Kasumi-1 (cell line): ENCODE results near the gene PLEKHA8.

ENCODE experiments used
- DNase-seq, 2 experiments: peaks; one replicate each; lab custom pipeline; 2025; lab: John Stamatoyannopoulos, UW

PLEKHA8 gene

DNA sequence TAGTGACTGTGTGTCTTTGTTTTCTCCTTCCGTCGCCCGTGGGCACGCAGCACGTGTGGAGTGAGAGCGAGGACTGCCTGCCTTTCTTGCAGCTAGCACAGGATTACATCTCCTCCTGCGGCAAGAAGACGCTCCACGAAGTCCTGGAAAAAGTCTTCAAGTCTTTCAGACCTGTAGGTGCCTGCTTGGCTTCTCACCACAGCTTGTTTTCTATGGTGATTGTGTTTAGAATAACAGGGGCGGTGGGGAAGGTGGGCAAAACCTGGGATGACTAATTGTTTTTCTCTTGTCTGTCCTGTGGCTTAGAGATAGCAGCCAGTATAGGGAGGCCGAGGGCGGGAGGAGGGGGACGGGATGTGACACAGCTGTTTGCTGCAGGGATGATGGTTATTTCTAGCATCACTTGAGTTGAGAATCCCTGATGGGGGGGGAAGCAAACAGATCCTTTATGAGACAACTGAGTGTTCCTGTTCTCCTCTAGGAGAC lies 118.0 kb downstream of the PLEKHA8 start:
- DNase-seq, result no peak

DNA sequence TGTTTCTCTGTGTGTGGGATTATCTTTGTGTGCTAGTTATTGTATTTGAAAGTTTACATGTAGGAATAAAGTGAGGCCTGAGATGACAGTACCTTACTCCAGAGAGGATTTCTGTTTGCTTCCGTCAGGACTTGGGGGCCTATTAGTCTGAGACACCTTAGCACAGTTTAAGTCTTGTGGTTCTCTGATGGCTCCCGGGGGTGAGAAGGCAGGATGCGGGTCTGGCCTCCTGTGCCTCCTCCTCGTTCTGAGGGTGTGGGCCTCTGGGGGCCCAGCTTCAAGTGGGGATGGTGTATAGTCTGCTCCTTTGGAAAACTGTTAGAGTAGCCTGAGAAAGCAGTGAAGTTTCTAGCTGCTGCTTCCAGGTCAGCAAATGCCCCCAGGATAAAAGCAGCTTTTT lies 119.0 kb downstream of the PLEKHA8 start:
- no peak for DNase-seq

DNA sequence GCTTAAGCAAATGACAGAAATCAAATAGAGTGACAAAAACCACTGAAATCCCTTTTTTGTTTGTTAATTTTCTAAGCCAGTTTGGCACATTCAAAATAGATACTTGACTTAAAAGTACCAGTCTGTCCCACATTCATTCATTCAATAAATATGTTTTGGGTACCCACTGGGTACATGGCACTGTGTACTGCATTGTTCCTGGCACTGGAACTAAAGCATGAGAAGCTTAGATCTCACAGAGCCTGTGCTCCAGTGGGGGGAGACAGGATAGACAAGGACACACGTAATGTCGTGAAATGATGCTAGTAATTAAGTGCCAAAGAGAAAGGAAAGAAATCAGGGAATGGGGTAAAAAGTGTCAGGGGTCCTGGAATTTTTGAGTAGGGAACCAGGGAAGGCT lies 119.6 kb downstream of the PLEKHA8 start:
- DNase-seq, result no peak

DNA sequence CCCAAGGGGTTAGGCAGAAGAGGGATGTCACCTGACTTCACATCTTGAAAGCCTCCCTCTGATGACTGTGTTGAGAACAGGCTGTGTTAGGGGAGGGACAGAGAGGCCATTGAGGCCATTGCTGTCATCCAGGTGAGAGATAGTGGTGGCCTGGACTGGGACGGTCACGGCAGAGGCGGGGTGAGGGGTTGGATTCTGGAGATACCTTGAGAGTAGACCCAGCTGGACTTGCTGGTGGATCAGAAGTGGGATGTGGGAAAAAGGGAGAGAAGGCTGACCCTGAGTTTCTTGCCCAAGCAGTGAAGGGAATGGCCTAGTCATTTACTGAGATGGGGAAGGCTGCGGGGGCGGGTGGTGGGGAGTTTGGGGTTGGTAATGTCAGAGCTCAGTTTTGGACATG lies 120.2 kb downstream of the PLEKHA8 start:
- no peak for DNase-seq

DNA sequence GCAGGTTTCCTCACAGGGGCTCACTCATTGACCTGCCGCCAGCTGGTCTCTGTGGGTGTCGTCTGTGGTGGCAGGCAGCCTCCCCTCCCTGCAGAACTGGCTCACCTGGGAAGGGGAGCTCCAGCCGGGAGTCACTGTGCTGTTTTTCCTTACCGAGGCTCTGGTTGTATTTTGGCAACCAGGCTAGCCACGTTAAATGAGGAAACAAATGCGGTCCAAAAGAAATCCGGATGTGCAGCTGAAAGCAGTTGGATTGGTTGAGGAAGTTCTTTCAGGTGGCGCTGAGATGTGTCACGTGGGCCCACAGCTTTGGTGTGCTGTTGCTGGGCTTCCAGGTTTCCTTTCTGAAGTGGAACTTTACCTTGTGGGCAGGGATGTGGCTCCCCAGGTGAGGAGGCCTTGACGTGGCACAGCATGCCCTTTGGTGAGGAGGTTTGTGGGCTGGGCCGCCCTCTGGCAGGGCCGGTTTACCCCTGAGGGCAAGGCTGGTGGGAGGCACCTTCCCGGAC lies 120.8 kb downstream of the PLEKHA8 start:
- DNase-seq, result no peak

DNA sequence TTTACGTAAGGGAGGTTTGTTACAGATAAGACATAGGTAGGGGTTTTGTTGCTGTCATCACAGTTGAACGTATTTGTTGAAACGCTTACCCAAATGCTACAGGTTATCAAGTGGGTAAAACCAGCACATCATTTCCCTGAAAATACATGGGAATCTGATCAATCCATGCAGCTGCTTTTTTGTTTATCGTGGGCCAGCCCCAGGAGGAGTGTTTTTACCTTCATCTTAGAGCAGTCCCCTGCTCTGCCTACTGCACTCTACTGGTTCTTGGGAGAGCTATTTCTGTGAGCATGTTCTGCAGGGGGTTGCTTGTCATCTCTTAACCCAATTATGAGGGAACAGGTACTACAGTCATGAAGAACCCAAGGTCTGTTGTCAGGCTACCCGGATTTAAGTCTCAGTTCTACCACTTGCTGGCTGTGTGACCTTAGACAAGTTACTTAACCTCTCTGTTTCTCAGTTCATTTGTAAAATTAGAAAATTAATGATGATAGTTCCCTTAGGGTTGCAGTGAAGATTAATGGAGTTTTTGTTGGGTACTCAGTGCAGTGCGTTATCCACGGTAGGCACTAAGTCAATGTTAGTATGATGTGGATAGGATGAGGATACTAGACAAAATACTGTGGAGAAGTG lies 121.5 kb downstream of the PLEKHA8 start:
- DNase-seq, result no peak

DNA sequence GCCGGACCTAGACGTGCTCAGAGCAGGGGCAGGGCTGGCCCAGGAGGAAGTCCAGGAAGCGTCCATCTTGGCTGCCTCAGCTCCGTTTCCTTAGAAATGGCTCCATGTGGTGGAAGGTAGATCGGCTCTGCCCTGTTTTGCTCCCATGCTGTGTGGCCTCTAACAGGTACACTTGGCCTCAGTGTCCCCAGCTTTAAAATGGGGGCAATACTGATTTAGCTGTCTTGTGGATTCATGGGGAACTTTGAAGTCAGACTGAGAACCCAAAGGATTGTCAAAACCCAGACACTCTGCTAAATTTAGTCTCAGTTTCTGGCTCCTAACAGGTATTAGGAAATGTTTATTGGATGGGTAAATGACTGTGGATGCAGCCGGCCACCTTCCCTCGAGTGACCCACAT lies 122.5 kb downstream of the PLEKHA8 start:
- DNase-seq, result no peak

DNA sequence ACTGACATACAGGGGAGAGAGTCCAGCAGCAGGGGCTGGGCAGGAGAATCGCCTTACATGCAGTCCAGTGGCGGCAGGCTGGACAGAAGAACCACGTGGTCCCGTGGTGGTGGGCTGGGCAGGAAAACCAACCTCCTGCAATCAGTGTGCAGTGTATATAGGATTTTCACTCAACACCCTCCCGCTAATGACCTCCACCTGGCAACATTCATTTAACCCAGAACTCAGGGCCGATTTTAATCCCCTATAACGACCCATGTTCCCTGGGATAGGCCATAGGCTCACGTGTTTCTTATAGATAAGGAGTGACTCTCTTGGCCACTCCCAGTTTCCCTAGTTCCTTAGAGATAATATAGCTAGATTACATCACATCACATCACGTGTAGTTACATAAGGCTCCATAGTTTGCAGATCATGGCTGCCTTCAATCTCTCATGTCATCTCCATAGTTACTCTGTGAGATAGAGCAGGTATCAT lies 125.9 kb downstream of the PLEKHA8 start:
- no peak for DNase-seq

DNA sequence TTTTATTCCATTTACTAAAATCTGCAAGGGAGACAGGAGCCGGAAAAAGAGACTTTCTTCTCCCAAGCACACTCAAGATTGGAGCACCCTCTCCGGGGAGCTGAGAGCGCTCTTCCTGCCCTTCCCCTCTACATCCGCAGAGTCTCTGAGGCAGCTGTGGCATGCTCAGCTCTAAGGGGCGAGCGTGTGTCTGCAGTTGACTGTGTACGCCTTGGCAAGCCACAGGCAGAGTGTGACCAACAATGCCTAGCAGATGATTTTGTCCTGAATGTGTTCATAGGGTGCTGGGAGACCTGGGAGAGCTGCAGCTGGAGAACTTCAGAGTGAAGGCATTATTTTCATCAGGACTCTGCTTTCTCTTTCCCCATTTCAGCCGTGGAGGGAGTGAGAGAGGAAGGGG lies 127.3 kb downstream of the PLEKHA8 start:
- no peak for DNase-seq

DNA sequence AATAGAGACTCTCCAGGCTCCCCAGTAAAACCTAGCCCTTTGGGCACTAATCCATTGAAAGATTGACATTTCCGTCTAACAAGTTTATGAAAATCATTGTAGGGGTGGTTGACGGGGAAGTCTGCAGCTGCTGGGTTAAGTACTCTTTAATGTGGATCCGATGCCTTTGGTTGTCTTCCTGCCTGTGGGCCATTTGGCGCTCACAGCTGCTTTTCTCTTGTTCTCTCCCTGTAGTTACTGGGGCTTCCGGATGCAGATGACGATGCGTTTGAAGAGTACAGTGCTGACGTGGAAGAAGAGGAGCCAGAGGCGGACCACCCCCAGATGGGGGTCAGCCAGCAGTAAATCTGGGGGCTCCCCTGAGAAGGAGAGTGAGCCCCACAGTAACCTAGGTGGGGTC lies 129.0 kb downstream of the PLEKHA8 start:
- no peak for DNase-seq

DNA sequence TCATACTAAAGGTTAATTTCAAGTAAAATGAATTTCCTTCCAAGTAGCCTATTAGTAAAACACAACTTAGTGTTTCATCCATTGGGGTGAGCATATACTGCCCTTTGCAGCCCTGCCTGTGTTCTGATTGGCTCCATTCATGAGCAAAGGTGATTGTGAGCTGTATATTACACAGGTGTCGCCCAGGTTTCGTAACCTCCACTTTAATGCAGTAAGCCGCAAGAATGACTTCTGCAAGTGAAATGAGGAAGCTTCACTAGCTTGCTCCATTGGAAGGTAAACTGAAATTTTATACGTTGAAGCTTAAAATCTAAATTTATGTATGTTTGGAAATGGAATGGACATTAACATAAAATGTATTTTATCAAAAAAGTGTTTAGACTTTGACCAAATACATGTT lies 131.0 kb downstream of the PLEKHA8 start:
- DNase-seq, result peak; percentile 86 to 89

DNA sequence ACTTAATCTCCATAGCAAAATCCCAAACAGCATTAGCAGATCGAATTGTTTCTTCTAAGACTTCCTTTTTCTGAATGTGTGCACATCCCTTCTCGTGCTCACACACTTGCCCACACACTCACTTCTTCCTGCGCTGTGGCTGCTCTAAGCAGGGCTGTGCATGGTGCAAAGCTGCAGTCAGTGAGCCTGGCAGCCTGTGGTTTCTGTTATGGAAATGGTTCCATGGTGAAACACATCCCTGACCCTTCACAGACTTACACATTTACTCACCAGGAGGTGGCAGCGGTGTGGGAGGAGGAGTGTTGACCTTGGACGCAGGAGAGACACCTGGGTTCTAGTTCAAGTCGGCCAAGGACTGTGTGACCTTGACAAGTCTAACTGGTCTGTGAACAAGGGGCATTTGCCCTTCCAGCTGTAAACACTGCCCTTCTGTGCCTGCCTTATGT lies 131.5 kb downstream of the PLEKHA8 start:
- peak; percentile 100 for DNase-seq

DNA sequence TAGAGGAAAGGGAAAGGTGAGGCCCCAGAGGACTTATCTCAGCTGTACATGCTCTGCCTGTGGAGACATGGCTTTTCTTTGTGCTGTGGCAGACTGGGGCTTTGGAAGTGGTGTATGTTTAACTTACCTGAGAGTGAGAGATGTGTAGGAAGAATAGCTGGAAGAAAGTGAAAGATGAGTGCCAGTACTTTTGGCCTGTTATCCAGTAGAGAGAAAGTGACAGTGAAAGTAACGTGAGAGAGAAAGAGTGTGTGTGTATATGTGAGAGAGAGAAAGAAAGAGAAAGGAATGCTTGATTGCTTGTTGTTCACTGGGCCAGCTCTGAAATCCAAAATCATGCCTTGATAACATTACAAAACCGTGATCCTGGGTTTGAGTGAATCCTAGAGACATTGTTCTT lies 132.1 kb downstream of the PLEKHA8 start:
- DNase-seq, result no peak

DNA sequence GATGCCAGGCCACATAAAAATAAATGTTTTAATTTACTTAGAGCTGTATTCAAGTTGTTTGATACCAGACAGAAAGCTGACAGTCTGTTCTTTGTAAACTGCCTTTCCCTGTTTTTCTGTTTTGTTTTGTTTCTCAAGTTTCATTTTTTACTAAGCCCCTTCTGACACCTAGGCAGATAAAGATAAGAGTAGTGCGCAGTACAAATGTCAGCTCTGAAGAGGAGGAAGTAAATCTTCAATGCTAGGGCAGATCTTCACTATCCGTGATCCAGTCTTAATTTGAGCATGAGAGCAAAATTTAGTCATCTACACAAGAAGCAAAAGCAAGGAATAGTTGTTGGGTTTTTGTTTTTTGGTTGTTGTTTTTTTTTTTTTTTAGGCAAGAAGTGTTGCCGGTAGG lies 133.9 kb downstream of the PLEKHA8 start:
- DNase-seq, result no peak

DNA sequence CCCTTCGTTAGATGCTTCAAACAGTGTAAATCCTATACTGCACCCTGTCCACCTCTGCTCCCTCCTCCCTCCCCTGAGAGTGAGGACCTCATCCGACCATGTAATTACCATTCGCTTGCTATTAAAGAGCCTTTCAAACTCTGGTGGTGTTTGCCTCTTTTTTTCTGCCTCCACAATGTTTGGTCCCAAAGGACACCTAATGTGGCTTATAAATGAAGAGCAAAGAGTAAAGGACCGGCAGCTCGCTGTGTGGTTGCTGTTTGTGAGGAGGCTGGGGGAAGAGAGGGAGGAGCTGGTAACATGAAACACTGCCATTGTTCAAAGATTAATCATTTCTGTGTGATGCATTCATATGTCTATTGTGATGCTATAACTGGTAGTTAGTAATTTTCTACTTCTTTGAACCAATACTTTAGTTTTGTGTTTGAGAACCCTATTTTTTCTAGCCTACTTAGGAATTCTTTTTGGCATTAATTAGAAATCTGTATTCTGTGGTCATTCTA lies 134.5 kb downstream of the PLEKHA8 start:
- DNase-seq, result no peak

DNA sequence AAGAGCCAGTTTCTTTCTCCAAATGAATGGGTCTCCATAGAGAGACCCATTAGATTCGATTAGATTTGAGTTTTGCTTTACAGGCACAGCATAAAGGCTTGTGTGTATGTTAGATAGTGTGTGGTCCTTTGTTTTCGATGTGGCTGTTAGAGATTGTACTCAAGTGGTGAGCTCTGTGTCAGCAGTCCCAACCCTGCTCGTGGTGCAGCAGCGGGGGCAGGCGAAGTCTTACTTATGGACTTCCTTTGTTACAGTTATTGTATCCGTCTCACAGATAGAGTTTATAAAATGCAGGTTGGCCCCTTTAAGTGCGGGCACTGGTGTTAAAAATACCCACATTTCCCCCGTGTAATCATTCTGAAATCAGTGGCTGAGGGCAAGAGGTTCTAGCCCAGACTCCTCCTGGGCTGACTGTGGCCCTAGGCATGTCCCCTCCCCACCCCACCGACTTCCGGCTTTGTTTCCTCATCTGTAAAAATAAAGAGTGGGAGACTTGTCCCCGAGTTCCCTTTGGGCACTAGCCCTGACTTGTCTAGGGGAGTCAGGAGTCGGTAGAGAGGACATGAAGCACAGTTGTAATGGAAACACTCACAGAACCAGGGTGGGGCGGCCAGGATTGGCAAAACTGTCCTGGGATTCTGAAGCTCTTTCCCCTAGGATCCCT lies 135.2 kb downstream of the PLEKHA8 start:
- DNase-seq, result peak; percentile 68 to 76

DNA sequence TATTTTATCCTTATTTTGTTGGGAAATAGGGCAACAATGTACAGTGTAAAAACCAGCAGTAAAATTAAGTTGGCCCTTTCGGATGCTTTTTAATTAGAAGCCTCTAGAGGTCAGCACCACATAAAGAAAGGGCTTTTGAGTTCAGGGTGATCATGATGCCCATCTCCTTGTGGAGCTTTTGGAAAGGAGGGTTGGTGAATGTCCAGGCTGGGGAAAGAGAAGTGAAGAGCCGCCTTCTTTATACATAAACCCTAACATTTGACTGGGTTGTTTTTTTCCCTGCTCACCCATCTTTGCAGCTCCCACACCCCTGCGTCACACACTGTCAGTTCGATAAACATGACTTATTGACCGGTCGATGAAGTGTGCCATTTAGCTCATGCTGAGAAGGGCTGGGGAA lies 136.4 kb downstream of the PLEKHA8 start:
- peak; percentile 91 to 96 for DNase-seq

DNA sequence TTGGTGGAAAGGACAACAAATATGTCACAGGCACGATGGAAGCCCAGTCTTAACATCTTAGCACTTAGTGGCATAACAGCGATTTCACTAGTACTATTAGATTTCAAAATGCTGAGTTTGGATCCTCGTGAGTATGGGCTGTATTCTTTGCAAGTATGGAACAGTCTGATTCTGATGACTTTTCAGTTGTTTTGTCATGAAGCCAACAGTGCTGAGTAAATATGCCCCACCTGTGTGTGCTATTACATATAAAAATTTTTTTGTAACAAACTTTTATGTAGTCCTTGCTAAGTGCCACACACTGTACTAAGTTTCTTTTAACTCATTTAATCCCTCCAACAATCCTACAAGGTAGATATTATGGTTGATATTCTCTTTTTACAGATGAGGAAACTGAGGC lies 137.4 kb downstream of the PLEKHA8 start:
- DNase-seq, result no peak

DNA sequence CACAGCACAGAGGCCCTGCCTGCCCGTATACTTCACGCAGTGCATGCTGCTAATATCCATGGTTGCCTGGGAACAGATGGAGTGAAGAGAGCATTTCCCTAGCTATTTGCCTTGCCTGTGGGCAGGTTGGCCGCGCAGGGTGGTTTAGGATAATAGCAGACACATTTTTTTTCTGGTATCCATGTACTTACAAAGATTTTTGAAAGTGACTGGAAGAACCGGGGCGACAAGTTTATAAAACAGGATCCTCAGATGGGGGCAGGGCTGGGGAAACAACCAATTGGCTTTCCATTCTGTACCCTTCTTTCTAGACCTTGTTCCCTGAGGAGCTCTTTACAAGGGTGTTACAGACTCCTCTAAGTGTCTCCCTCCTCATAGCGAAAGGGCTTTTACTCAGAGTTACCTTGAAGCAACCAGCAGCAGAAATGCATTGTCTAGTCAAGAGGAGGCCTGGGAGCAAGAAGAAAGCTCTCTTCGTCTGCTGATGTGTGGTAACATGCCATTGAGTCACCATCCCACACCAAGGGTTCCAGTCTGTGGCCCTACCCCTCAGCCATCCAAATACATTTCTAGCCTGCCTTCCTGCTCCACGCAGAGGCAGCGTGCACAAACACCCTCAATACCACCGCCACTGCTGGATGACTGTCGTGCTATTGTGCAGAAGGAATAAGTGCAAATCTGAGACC lies 138.1 kb downstream of the PLEKHA8 start:
- no peak for DNase-seq

DNA sequence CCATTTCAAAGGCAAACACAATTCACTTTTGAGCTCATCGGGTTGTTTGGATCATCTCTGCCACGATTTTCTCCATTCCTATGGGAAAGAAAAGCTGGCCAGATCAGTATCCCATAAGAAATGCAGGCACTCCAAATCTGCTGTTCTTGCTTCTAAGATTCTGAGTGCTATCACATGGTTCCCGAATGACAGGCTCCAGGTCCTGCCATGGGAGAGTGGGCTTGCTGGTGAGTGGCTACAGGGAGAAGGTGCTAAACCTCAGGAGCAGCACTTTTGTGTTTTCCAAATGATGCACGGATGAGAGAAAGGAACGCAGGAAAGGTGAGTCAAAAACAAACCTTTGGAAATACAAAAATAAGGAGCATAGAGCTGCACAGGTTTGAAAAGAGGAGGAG lies 138.6 kb downstream of the PLEKHA8 start:
- no peak for DNase-seq

DNA sequence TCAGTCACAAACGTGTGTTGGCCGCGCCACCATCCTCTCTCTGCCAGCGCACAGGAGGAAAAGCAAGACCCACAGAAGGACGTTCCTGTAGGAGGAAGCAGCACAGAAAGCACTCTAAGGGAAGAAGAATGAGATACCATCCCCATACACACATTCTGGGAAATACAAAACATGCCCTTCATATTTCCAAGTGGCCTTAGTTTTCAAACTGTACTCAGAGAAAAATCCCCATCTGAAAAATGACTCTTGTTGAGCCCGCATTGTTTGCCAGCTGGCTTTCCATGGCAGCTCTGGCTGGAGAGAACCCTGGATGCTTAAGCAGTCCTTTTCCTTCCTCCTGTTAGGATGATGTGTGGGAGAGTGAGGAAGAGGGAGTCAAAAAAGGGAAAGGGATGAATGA lies 139.7 kb downstream of the PLEKHA8 start:
- DNase-seq, result no peak

DNA sequence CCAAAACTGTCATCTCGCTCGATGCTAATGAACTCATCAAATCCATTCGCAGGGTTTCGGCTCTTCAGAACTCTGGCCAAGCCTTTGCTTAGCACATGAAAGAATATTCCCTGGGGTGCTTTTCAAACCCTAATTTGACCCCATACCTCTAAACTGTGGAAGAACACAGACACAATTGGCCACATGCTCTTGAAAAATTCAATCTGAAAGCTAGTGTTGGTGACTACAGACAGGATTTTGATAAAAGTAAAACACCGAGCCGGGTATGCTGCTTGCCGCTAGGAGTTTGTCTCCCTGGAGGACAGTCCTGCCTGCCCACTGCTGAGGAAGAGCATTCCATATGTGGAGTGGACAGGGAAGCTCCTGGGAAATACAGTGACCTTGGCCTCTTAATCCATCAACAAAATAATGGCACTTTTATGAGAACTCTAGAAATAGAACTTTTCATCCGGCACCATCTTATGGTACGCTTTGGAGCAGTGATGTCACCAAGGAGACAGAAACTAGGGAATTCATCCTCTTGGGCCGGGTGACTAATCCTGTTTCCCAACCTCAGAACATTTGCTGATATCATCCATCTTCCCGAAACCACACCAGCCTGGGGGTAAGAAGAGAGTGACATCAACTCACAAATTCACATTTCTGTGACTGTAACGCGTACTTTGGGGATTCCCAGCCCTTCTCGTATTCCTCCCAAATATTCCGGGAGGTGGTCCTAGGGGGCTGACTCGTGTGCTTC lies 140.8 kb downstream of the PLEKHA8 start:
- DNase-seq, result no peak
